ENCODE data around the gene FAM234B.

GRCh38 chr12:13000616-13000924 is 43.6 kb upstream of the FAM234B start:
- TF ChIP-seq GATA2 (IDR thresholded peaks at IDR 0.05; ENCODE audit: low read depth, low read length) (no peak), GATA3 (IDR thresholded peaks at IDR 0.05; ENCODE audit: low read depth, low read length) (no peak)
